H9 (cell line): Measurements from ENCODE around the gene CLIC6. TPM values are rescaled to one million over a fixed set of nuclear protein-coding genes. Genes with fewer than 3 reads are reported as not detected.

Experiments used
- DNase-seq: peaks from one replicate; pipeline ENCODE4 v3.0.0-alpha.2; 2017
- H2AFZ ChIP-seq: one replicate; pipeline ENCODE4 v1.6.1; 2013; ENCODE audit warnings: mild to moderate bottlenecking, low read length, control low read depth, moderate library complexity
- H2AK5ac ChIP-seq: 2 replicates; pipeline ENCODE4 v1.6.1; 2013; ENCODE audit warnings: low read length, control low read depth, mixed read lengths; ENCODE audit not compliant: insufficient read length
- H2BK120ac ChIP-seq: one replicate; pipeline ENCODE4 v1.6.1; 2013; ENCODE audit warnings: low read depth, mild to moderate bottlenecking, low read length, control low read depth, inconsistent platforms; ENCODE audit not compliant: poor library complexity, severe bottlenecking
- H2BK12ac ChIP-seq: 2 replicates; pipeline ENCODE4 v1.6.1; 2013; ENCODE audit warnings: low read length, control low read depth, mixed read lengths, low read depth; ENCODE audit not compliant: insufficient read length
- H2BK15ac ChIP-seq: 2 replicates; pipeline ENCODE4 v1.6.1; 2013; ENCODE audit warnings: low read depth, low read length, control low read depth
- H2BK20ac ChIP-seq: one replicate; pipeline ENCODE4 v1.6.1; 2013; ENCODE audit warnings: low read depth, mild to moderate bottlenecking, low read length, control low read depth, inconsistent platforms; ENCODE audit not compliant: poor library complexity, severe bottlenecking
- H2BK5ac ChIP-seq: 2 replicates; pipeline ENCODE4 v1.6.1; 2013; ENCODE audit warnings: low read length, control low read depth, mixed read lengths; ENCODE audit not compliant: insufficient read length
- H3K14ac ChIP-seq: 2 replicates; pipeline ENCODE4 v1.6.1; 2013; ENCODE audit warnings: low read length, control low read depth; ENCODE audit not compliant: insufficient read depth
- H3K18ac ChIP-seq: 2 replicates; pipeline ENCODE4 v1.6.1; 2013; ENCODE audit warnings: low read depth, mild to moderate bottlenecking, mixed read lengths, low read length, control low read depth; ENCODE audit not compliant: insufficient read length
- H3K23ac ChIP-seq: 2 replicates; pipeline ENCODE4 v1.6.1; 2013; ENCODE audit warnings: low read length, control low read depth, mixed read lengths, low read depth; ENCODE audit not compliant: insufficient read length
- H3K23me2 ChIP-seq: 2 replicates; pipeline ENCODE4 v1.6.1; 2013; ENCODE audit warnings: low read depth, mild to moderate bottlenecking, mixed read lengths, low read length, control low read depth; ENCODE audit not compliant: insufficient read length, poor library complexity, severe bottlenecking
- H3K27ac ChIP-seq: 2 replicates; pipeline ENCODE4 v1.5.1; 2013; ENCODE audit warnings: low read length, control low read depth, mixed read lengths, low read depth; ENCODE audit not compliant: insufficient read length
- H3K27me3 ChIP-seq: 2 replicates; pipeline ENCODE4 v1.6.1; 2013; ENCODE audit warnings: low read length, control low read depth, inconsistent platforms; ENCODE audit not compliant: insufficient read depth
- H3K4ac ChIP-seq: 2 replicates; pipeline ENCODE4 v1.6.1; 2013; ENCODE audit warnings: low read depth, mild to moderate bottlenecking, control low read depth, inconsistent platforms, low read length, moderate library complexity
- H3K4me1 ChIP-seq: 2 replicates; pipeline ENCODE4 v1.6.1; 2013; ENCODE audit warnings: low read length, control low read depth, inconsistent platforms; ENCODE audit not compliant: insufficient read depth
- H3K4me2 ChIP-seq: 2 replicates; pipeline ENCODE4 v1.6.1; 2013; ENCODE audit warnings: low read length, control low read depth, mixed read lengths; ENCODE audit not compliant: insufficient read length, insufficient read depth
- H3K56ac ChIP-seq: 2 replicates; pipeline ENCODE4 v1.6.1; 2013; ENCODE audit warnings: low read depth, mild to moderate bottlenecking, mixed read lengths, low read length, control low read depth; ENCODE audit not compliant: insufficient read length
- H3K79me1 ChIP-seq: 2 replicates; pipeline ENCODE4 v1.6.1; 2013; ENCODE audit warnings: low read depth, mild to moderate bottlenecking, moderate library complexity, low read length, control low read depth, inconsistent platforms; ENCODE audit not compliant: insufficient read depth, poor library complexity, severe bottlenecking
- H3K79me2 ChIP-seq: 2 replicates; pipeline ENCODE4 v1.6.1; 2013; ENCODE audit warnings: low read length, control low read depth, inconsistent platforms; ENCODE audit not compliant: insufficient read depth
- H3K9ac ChIP-seq: 2 replicates; pipeline ENCODE4 v1.6.1; 2013; ENCODE audit warnings: low read length, control low read depth, mixed read lengths; ENCODE audit not compliant: insufficient read length; ENCODE audit errors: extremely low read depth
- H3K9me3 ChIP-seq: one replicate; pipeline ENCODE4 v1.6.1; 2013; ENCODE audit warnings: low read depth, low read length, inconsistent platforms; ENCODE audit not compliant: control insufficient read depth
- H3T11ph ChIP-seq: one replicate; pipeline ENCODE4 v1.6.1; 2013; ENCODE audit warnings: mild to moderate bottlenecking, low read length, control low read depth, inconsistent platforms
- H4K20me1 ChIP-seq: one replicate; pipeline ENCODE4 v1.6.1; 2013; ENCODE audit not compliant: control insufficient read depth, insufficient read length, insufficient read depth
- H4K5ac ChIP-seq: 2 replicates; pipeline ENCODE4 v1.6.1; 2013; ENCODE audit warnings: low read depth, mild to moderate bottlenecking, mixed read lengths, low read length, control low read depth; ENCODE audit not compliant: insufficient read length
- H4K8ac ChIP-seq: replicated peaks from 2 replicates; pipeline ENCODE4 v1.6.1; 2013; ENCODE audit warnings: low read length, control low read depth, mixed read lengths, low read depth; ENCODE audit not compliant: insufficient read length
- H4K91ac ChIP-seq: 2 replicates; pipeline ENCODE4 v1.6.1; 2013; ENCODE audit warnings: low read depth, mild to moderate bottlenecking, moderate library complexity, mixed read lengths, low read length, control low read depth; ENCODE audit not compliant: insufficient read length
- H3K27ac Mint-ChIP-seq, 3 experiments: 2 replicates in 2 of 3; 3 replicates in 1 of 3; pipeline ENCODE4 v1.8.0; 2020 to 2021; ENCODE audit warnings: mixed read lengths in 3 of 3, mild to moderate bottlenecking in 1 of 3, moderate library complexity in 1 of 3
- H3K27me3 Mint-ChIP-seq: 2 replicates; pipeline ENCODE4 v1.8.0; 2021; ENCODE audit warnings: low read depth, mild to moderate bottlenecking, moderate library complexity, mixed read lengths
- H3K36me3 Mint-ChIP-seq, 3 experiments: 2 replicates in 2 of 3; 3 replicates in 1 of 3; pipeline ENCODE4 v1.8.0; 2020 to 2021; ENCODE audit warnings: low read depth in 3 of 3, mixed read lengths in 3 of 3; ENCODE audit not compliant: insufficient read depth in 1 of 3
- H3K4me1 Mint-ChIP-seq, 2 experiments: 2 replicates each; pipeline ENCODE4 v1.8.0; 2020; ENCODE audit warnings: mixed read lengths in 2 of 2
- H3K4me3 Mint-ChIP-seq, 2 experiments: 2 replicates in 1 of 2; 3 replicates in 1 of 2; pipeline ENCODE4 v1.8.0; 2020 to 2021; ENCODE audit warnings: mild to moderate bottlenecking in 2 of 2, mixed read lengths in 2 of 2, moderate library complexity in 1 of 2
- H3K9me3 Mint-ChIP-seq, 2 experiments: 2 replicates in 1 of 2; 3 replicates in 1 of 2; pipeline ENCODE4 v1.8.0; 2020; ENCODE audit warnings: mild to moderate bottlenecking in 2 of 2, mixed read lengths in 2 of 2, moderate library complexity in 1 of 2
- WGBS: extraction: QIAGEN DNeasy Blood & Tissue Kit; methylation state at CpG from one replicate; pipeline ENCODE4 v1.1.7; 2013; ENCODE audit warnings: missing lambda C conversion rate, low lambda C conversion rate, mixed read lengths; ENCODE audit not compliant: insufficient read length; ENCODE audit errors: extremely low coverage; 5-methylcytosine and 5-hydroxymethylcytosine counted together
- total RNA-seq: library from RNA; stranded (reverse); gene quantifications from 2 replicates; pipeline ENCODE4 v1.2.1, GENCODE V29; 2021
- TF ChIP-seq, protein P1 (sequence below): fragments of 200-600 bp; sonication (generic); conservative IDR thresholded peaks from 3 replicates; pipeline ENCODE4 v1.8.0; 2021; ENCODE audit warnings: antibody characterized with exemption, mild to moderate bottlenecking

CLIC6 gene
- total RNA-seq, 1 experiment from 2014 or later = 1.3 TPM

GRCh38 chr21:34650861-34651431 is 17.8 kb upstream of the CLIC6 start:
- Histone ChIP-seq H3K27ac (no peak overlapping the region), H3K56ac (no peak overlapping the region), H2BK5ac (no peak overlapping the region), H3K14ac (no peak overlapping the region), H2BK20ac (no peak overlapping the region), H3K9me3 (no peaks in the 10 kb centered on the region), H3K79me1 (no peaks in the 10 kb centered on the region), H4K91ac (no peak overlapping the region), H2AK5ac (no peak overlapping the region), H3K23me2 (no peaks in the 10 kb centered on the region), H4K20me1 (no peaks in the 10 kb centered on the region), H3K23ac (no peak overlapping the region), H3K27me3 (no peaks in the 10 kb centered on the region), H3T11ph (no peak overlapping the region), H3K4me1 (no peaks in the 10 kb centered on the region), H2BK120ac (no peak overlapping the region), H3K4ac (no peak overlapping the region), H4K8ac (no peak overlapping the region), H3K9ac (no peak overlapping the region), H3K79me2 (no peaks in the 10 kb centered on the region), H2BK15ac (no peak overlapping the region), H2BK12ac (no peak overlapping the region), H3K18ac (no peak overlapping the region), H2AFZ (no peak overlapping the region), H4K5ac (no peak overlapping the region), H3K4me2 (no peak overlapping the region)
- DNase-seq = no peak
- no peaks in the 10 kb centered on the region for H3K4me1 Mint-ChIP-seq
- H3K9me3 Mint-ChIP-seq = peaks cover 0 to 7% of the 10 kb centered on the region in 2 experiments
- WGBS = no CpG with 5 or more reads among the region's 1 CpG
- TF ChIP-seq, protein P1, sequence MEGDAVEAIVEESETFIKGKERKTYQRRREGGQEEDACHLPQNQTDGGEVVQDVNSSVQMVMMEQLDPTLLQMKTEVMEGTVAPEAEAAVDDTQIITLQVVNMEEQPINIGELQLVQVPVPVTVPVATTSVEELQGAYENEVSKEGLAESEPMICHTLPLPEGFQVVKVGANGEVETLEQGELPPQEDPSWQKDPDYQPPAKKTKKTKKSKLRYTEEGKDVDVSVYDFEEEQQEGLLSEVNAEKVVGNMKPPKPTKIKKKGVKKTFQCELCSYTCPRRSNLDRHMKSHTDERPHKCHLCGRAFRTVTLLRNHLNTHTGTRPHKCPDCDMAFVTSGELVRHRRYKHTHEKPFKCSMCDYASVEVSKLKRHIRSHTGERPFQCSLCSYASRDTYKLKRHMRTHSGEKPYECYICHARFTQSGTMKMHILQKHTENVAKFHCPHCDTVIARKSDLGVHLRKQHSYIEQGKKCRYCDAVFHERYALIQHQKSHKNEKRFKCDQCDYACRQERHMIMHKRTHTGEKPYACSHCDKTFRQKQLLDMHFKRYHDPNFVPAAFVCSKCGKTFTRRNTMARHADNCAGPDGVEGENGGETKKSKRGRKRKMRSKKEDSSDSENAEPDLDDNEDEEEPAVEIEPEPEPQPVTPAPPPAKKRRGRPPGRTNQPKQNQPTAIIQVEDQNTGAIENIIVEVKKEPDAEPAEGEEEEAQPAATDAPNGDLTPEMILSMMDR = no peak
- no peak overlapping the region for H3K4me3 Mint-ChIP-seq
- H3K27me3 Mint-ChIP-seq = peaks cover 10% of the 10 kb centered on the region
- no peak overlapping the region for H3K27ac Mint-ChIP-seq
- H3K36me3 Mint-ChIP-seq = peaks cover 0 to 3% (median 0%) of the 10 kb centered on the region in 3 experiments; a peak in 1 of 7 replicates
